Measurements from ENCODE around the gene GSX2. TPM values are rescaled to one million over a fixed set of nuclear protein-coding genes. Genes with fewer than 3 reads are reported as not detected.
"Not testable (repeated sequence)": the region's sequence is repeated elsewhere in the genome, so short reads cannot be mapped to it uniquely, and the experiment has no call there.

Gene GSX2
- total and polyA plus RNA-seq, 9 donors = 0.04 TPM; not detected in 8

GRCh38 chr4:54127660-54128059 lies 27.7 kb downstream of the GSX2 start:
- no peak for DNase-seq
- WGBS (ENCODE audit: insufficient coverage) = no CpG with 5 or more reads among the region's 1 CpG
- no peak overlapping the region for H3K4me3 ChIP-seq (ENCODE audit: low read length)

GRCh38 chr4:54128694-54129093 lies 28.7 kb downstream of the GSX2 start:
- H3K27ac ChIP-seq (ENCODE audit: low read length); H3K36me3 ChIP-seq (ENCODE audit: control insufficient read depth, insufficient read depth, low read length); H3K9me3 ChIP-seq (replicated peaks; ENCODE audit: control insufficient read depth, low read depth, low read length); DNase-seq; H3K4me3 ChIP-seq (ENCODE audit: low read length); H3K27me3 ChIP-seq (ENCODE audit: control insufficient read depth, insufficient read depth, low read length); H3K4me1 ChIP-seq (ENCODE audit: control insufficient read depth, insufficient read depth, low read length): not testable (repeated sequence)
- no CpG with 5 or more reads among the region's 2 CpGs for WGBS (ENCODE audit: insufficient coverage)

More at GRCh38 chr4:54127660-54128059, 27.7 kb downstream of the GSX2 start:
- H3K27me3 ChIP-seq (ENCODE audit: control insufficient read depth, insufficient read depth, low read length) = no peaks in the 10 kb centered on the region
- H3K27ac ChIP-seq (ENCODE audit: low read length) = no peak overlapping the region
- no peaks in the 10 kb centered on the region for H3K9me3 ChIP-seq (replicated peaks; ENCODE audit: control insufficient read depth, low read depth, low read length)
- H3K4me1 ChIP-seq (ENCODE audit: control insufficient read depth, insufficient read depth, low read length) = no peaks in the 10 kb centered on the region
- no peaks in the 10 kb centered on the region for H3K36me3 ChIP-seq (ENCODE audit: control insufficient read depth, insufficient read depth, low read length)

GRCh38 chr4:54139332-54139731 lies 39.4 kb downstream of the GSX2 start:
- H3K4me3 ChIP-seq (ENCODE audit: low read length) = no peak overlapping the region
- no peaks in the 10 kb centered on the region for H3K36me3 ChIP-seq (ENCODE audit: control insufficient read depth, insufficient read depth, low read length)
- no peak for DNase-seq
- H3K9me3 ChIP-seq (replicated peaks; ENCODE audit: control insufficient read depth, low read depth, low read length) = no peaks in the 10 kb centered on the region
- H3K4me1 ChIP-seq (ENCODE audit: control insufficient read depth, insufficient read depth, low read length) = no peaks in the 10 kb centered on the region
- 40% methylated on average over 1 of the region's 4 CpGs for WGBS (ENCODE audit: insufficient coverage)
- no peaks in the 10 kb centered on the region for H3K27me3 ChIP-seq (ENCODE audit: control insufficient read depth, insufficient read depth, low read length)
- H3K27ac ChIP-seq (ENCODE audit: low read length) = no peak overlapping the region

- no peak for DNase-seq
- no peak overlapping the region for H3K27ac ChIP-seq (ENCODE audit: low read length)
- H3K4me3 ChIP-seq (ENCODE audit: low read length) = no peak overlapping the region
- no peaks in the 10 kb centered on the region for H3K27me3 ChIP-seq (ENCODE audit: control insufficient read depth, insufficient read depth, low read length)
- no peaks in the 10 kb centered on the region for H3K4me1 ChIP-seq (ENCODE audit: control insufficient read depth, insufficient read depth, low read length)
- H3K9me3 ChIP-seq (replicated peaks; ENCODE audit: control insufficient read depth, low read depth, low read length) = no peaks in the 10 kb centered on the region
- H3K36me3 ChIP-seq (ENCODE audit: control insufficient read depth, insufficient read depth, low read length) = no peaks in the 10 kb centered on the region
- WGBS (ENCODE audit: insufficient coverage) = no CpG with 5 or more reads among the region's 1 CpG
Measured at GRCh38 chr4:54140287-54140686, 40.3 kb downstream of the GSX2 start.

- H3K27me3 ChIP-seq (ENCODE audit: control insufficient read depth, insufficient read depth, low read length) = peaks cover 4% of the 10 kb centered on the region
- WGBS (ENCODE audit: insufficient coverage) = no CpG with 5 or more reads among the region's 2 CpGs
Measured at GRCh38 chr4:54144199-54144598, 44.2 kb downstream of the GSX2 start.

GRCh38 chr4:54144661-54145171 lies 44.8 kb downstream of the GSX2 start:
- Histone ChIP-seq H3K9me3 (replicated peaks; ENCODE audit: control insufficient read depth, low read depth, low read length) (no peaks in the 10 kb centered on the region), H3K4me1 (ENCODE audit: control insufficient read depth, insufficient read depth, low read length) (no peaks in the 10 kb centered on the region), H3K36me3 (ENCODE audit: control insufficient read depth, insufficient read depth, low read length) (no peaks in the 10 kb centered on the region), H3K27ac (ENCODE audit: low read length) (no peak overlapping the region), H3K27me3 (ENCODE audit: control insufficient read depth, insufficient read depth, low read length) (peaks cover 4% of the 10 kb centered on the region), H3K4me3 (ENCODE audit: low read length) (no peak overlapping the region)
- no peak for DNase-seq
- 86% methylated on average over 4 of the region's 5 CpGs for WGBS (ENCODE audit: insufficient coverage)

More at GRCh38 chr4:54144199-54144598, 44.2 kb downstream of the GSX2 start:
- Histone ChIP-seq H3K4me1 (ENCODE audit: control insufficient read depth, insufficient read depth, low read length) (no peaks in the 10 kb centered on the region), H3K27ac (ENCODE audit: low read length) (no peak overlapping the region), H3K36me3 (ENCODE audit: control insufficient read depth, insufficient read depth, low read length) (no peaks in the 10 kb centered on the region), H3K4me3 (ENCODE audit: low read length) (no peak overlapping the region), H3K9me3 (replicated peaks; ENCODE audit: control insufficient read depth, low read depth, low read length) (no peaks in the 10 kb centered on the region)
- no peak for DNase-seq

- no peak for DNase-seq
- Histone ChIP-seq H3K4me3 (ENCODE audit: low read length) (no peak overlapping the region), H3K4me1 (ENCODE audit: control insufficient read depth, insufficient read depth, low read length) (no peaks in the 10 kb centered on the region), H3K27me3 (ENCODE audit: control insufficient read depth, insufficient read depth, low read length) (peaks cover 4% of the 10 kb centered on the region), H3K36me3 (ENCODE audit: control insufficient read depth, insufficient read depth, low read length) (no peaks in the 10 kb centered on the region), H3K9me3 (replicated peaks; ENCODE audit: control insufficient read depth, low read depth, low read length) (no peaks in the 10 kb centered on the region), H3K27ac (ENCODE audit: low read length) (no peak overlapping the region)
- WGBS (ENCODE audit: insufficient coverage) = 63% methylated on average over 4 of the region's 4 CpGs
Measured at GRCh38 chr4:54146139-54146538, 46.2 kb downstream of the GSX2 start.

GRCh38 chr4:54149323-54149722 lies 49.4 kb downstream of the GSX2 start:
- no peak overlapping the region for H3K4me3 ChIP-seq (ENCODE audit: low read length)
- H3K36me3 ChIP-seq (ENCODE audit: control insufficient read depth, insufficient read depth, low read length) = no peaks in the 10 kb centered on the region
- no peaks in the 10 kb centered on the region for H3K4me1 ChIP-seq (ENCODE audit: control insufficient read depth, insufficient read depth, low read length)
- no peak for DNase-seq
- H3K9me3 ChIP-seq (replicated peaks; ENCODE audit: control insufficient read depth, low read depth, low read length) = no peaks in the 10 kb centered on the region
- WGBS (ENCODE audit: insufficient coverage) = 49% methylated on average over 41 of the region's 46 CpGs
- no peak overlapping the region for H3K27ac ChIP-seq (ENCODE audit: low read length)
- H3K27me3 ChIP-seq (ENCODE audit: control insufficient read depth, insufficient read depth, low read length) = peaks cover 4% of the 10 kb centered on the region

Other genes starting within 250 kb of the GSX2 start
- gene CHIC2, start 35.6 kb upstream of the GSX2 start, total RNA-seq = 19.5 TPM
- gene CHIC2, start 35.6 kb upstream of the GSX2 start, polyA plus RNA-seq (ENCODE audit: insufficient read depth in 1 of 8, insufficient read length in 8 of 8, low replicate concordance in 1 of 8) = 10 to 100 TPM; 13.9 to 23.6 (median 18.3) TPM
- gene PDGFRA, start 129.1 kb downstream of the GSX2 start, total RNA-seq = 100 TPM
- 100 to 1,000 TPM in 2 of 8 donors, 10 to 100 TPM in 6; 54.3 to 106 (median 77.9) TPM for gene PDGFRA, start 129.1 kb downstream of the GSX2 start, polyA plus RNA-seq (ENCODE audit: insufficient read depth in 1 of 8, insufficient read length in 8 of 8, low replicate concordance in 1 of 8)